ENCODE results near the gene KAZN. TPM values are rescaled to one million over a fixed set of nuclear protein-coding genes. Genes with fewer than 3 reads are reported as not detected.

The KAZN gene
- polyA plus RNA-seq, 1 of the 3 experiments (the other 2 are of a cell fraction): 6.8 TPM

- no peak for TF ChIP-seq USF2 (IDR thresholded peaks at IDR 0.05; ENCODE audit: borderline replicate concordance, low read depth, low read length)
Observed at GRCh38 chr1:14880456-14881316, 282.2 kb downstream of the KAZN start (continued).

- H3K9ac ChIP-seq: no peak overlapping the region
- H2AFZ ChIP-seq (ENCODE audit: low read depth): no peak overlapping the region
- ChIA-PET CTCF (interaction anchor here (1.8 kb wide), 1 partner anchor 146 kb away, joined by 4 read pairs; no protein-coding TSS in a partner anchor), POLR2A (no interaction called here)
- no peak overlapping the region for H3K4me2 ChIP-seq
- no peaks in the 10 kb centered on the region for H4K20me1 ChIP-seq (ENCODE audit: insufficient read depth)
- no peaks in the 10 kb centered on the region; the same call in 1 of the 2 replicates for H3K27me3 ChIP-seq (ENCODE audit: insufficient read depth)
- H3K79me2 ChIP-seq (ENCODE audit: insufficient read depth): no peaks in the 10 kb centered on the region
- no peaks in the 10 kb centered on the region for H3F3A ChIP-seq (replicated peaks; ENCODE audit: insufficient read depth)
- H3K4me1 ChIP-seq (ENCODE audit: control insufficient read depth in 1 of 2, insufficient read depth in 2 of 2, low read depth in 1 of 2, low read length in 1 of 2): no peaks in the 10 kb centered on the region; a peak in 1 of 4 replicates
- no peak overlapping the region for H3K4me3 ChIP-seq (ENCODE audit: low read depth in 2 of 2, low read length in 1 of 2)
- no peak overlapping the region for H3K27ac ChIP-seq (ENCODE audit: low read depth in 2 of 2, low read length in 1 of 2)
- H3K9me2 ChIP-seq: no peaks in the 10 kb centered on the region
- H3K36me3 ChIP-seq (replicated peaks in 1 of 2; ENCODE audit: control insufficient read depth in 1 of 2, insufficient read depth in 2 of 2, low read length in 1 of 2): no peaks in the 10 kb centered on the region
- TF ChIP-seq CTCF (IDR thresholded peaks at IDR 0.05) (no peak), EZH2phosphoT487 (IDR thresholded peaks at IDR 0.05; ENCODE audit: borderline replicate concordance, low read depth) (no peak), SMC3 (IDR thresholded peaks at IDR 0.05; ENCODE audit: low read depth, low read length) (no peak), MEF2A (IDR thresholded peaks at IDR 0.05; ENCODE audit: borderline replicate concordance, low read depth) (no peak), RXRA (IDR thresholded peaks at IDR 0.05; ENCODE audit: borderline replicate concordance, low read depth) (no peak), USF1 (IDR thresholded peaks at IDR 0.05; ENCODE audit: borderline replicate concordance, low read depth) (no peak), FOXJ3 (CRISPR knock-in tag; IDR thresholded peaks at IDR 0.05) (no peak), SIN3A (IDR thresholded peaks at IDR 0.05; ENCODE audit: borderline replicate concordance, low read depth, low read length) (no peak), ZBTB33 (IDR thresholded peaks at IDR 0.05; ENCODE audit: borderline replicate concordance, low read depth) (no peak), PBX3 (IDR thresholded peaks at IDR 0.05) (no peak), NFIC (IDR thresholded peaks at IDR 0.05; ENCODE audit: borderline replicate concordance) (no peak), RAD21 (IDR thresholded peaks at IDR 0.05; ENCODE audit: low read length) (no peak), FOXM1 (IDR thresholded peaks at IDR 0.05; ENCODE audit: low read depth) (no peak), GATA2 (CRISPR knock-in tag; IDR thresholded peaks at IDR 0.05) (no peak), RCOR1 (IDR thresholded peaks at IDR 0.05; ENCODE audit: low read length) (no peak), JUND (IDR thresholded peaks at IDR 0.05) (no peak), MXI1 (IDR thresholded peaks at IDR 0.05; ENCODE audit: low read depth, low read length) (no peak), RFX5 (IDR thresholded peaks at IDR 0.05; ENCODE audit: low read length) (no peak), CHD2 (IDR thresholded peaks at IDR 0.05; ENCODE audit: low read length, partially characterized antibody) (no peak)
- no peaks in the 10 kb centered on the region for H3K9me3 ChIP-seq
- DNase-seq: no peak
- WGBS (ENCODE audit: low lambda C conversion rate): 37% methylated on average over 7 of the region's 9 CpGs
Observed at GRCh38 chr1:14881775-14882672, 283.5 kb downstream of the KAZN start.
